H1 (cell line): Measurements from ENCODE around the gene ZFP37. TPM values are rescaled to one million over a fixed set of nuclear protein-coding genes. Genes with fewer than 3 reads are reported as not detected.
"Not testable (repeated sequence)": the region's sequence is repeated elsewhere in the genome, so short reads cannot be mapped to it uniquely, and the experiment has no call there.

Experiments used
- CTCF ChIA-PET: fragments of 300-600 bp; sonication (Branson Sonifier 250); formaldehyde crosslinking; loops from one replicate; lab custom pipeline; 2021; ENCODE audit not compliant: partially characterized antibody; lab: Charles Lee
- POLR2A ChIA-PET: fragments of 300-600 bp; sonication (Branson Sonifier 250); formaldehyde crosslinking; loops from one replicate; lab custom pipeline; 2021; ENCODE audit warnings: inconsistent platforms; ENCODE audit not compliant: partially characterized antibody; lab: Charles Lee
- DNase-seq, 2 experiments: peaks; one replicate each; pipeline versions ENCODE4 v3.0.0 to v3.0.0-alpha.2; 2010 to 2022; ENCODE audit warnings: low spot score in 2 of 2, low read depth in 1 of 2, mixed read lengths in 1 of 2
- FAIRE-seq: peaks from 2 replicates; lab custom pipeline; 2011; peaks lifted over from hg19 to GRCh38; lab: Jason Lieb, UNC
- H2AFZ ChIP-seq: 2 replicates; pipeline ENCODE4 v1.8.1; 2012; ENCODE audit warnings: low read length, inconsistent platforms
- H2AK5ac ChIP-seq: 2 replicates; pipeline ENCODE4 v1.6.1; 2013; ENCODE audit warnings: low read depth, low read length
- H2BK120ac ChIP-seq: replicated peaks from 2 replicates; pipeline ENCODE3; 2013; ENCODE audit warnings: low read depth, low read length, inconsistent platforms
- H2BK12ac ChIP-seq: 2 replicates; pipeline ENCODE4 v1.6.1; 2013; ENCODE audit warnings: low read depth, low read length
- H2BK15ac ChIP-seq: 2 replicates; pipeline ENCODE4 v1.6.1; 2013; ENCODE audit warnings: low read length
- H2BK20ac ChIP-seq: 2 replicates; pipeline ENCODE4 v1.6.1; 2013; ENCODE audit warnings: low read length
- H2BK5ac ChIP-seq: 2 replicates; pipeline ENCODE4 v1.6.1; 2013; ENCODE audit warnings: low read depth, low read length
- H3K14ac ChIP-seq: 2 replicates; pipeline ENCODE4 v1.6.1; 2013; ENCODE audit warnings: inconsistent platforms; ENCODE audit not compliant: insufficient read length
- H3K18ac ChIP-seq: 2 replicates; pipeline ENCODE4 v1.6.1; 2013; ENCODE audit warnings: low read length; ENCODE audit errors: extremely low read depth
- H3K23ac ChIP-seq: 2 replicates; pipeline ENCODE4 v1.6.1; 2013; ENCODE audit warnings: inconsistent platforms; ENCODE audit not compliant: insufficient read length
- H3K23me2 ChIP-seq: 2 replicates; pipeline ENCODE4 v1.6.1; 2013; ENCODE audit warnings: low read depth, low read length
- H3K27ac ChIP-seq: 2 replicates; pipeline ENCODE4 v1.6.1; 2011; ENCODE audit warnings: low read depth, low read length, inconsistent platforms
- H3K27me3 ChIP-seq, 4 experiments: replicated peaks in 1 of 4; 1 replicate in 1 of 4; 2 replicates in 3 of 4; pipeline versions ENCODE4 v1.6.1 to v1.8.1; 2011 to 2013; ENCODE audit warnings: low read length in 3 of 4, mild to moderate bottlenecking in 3 of 4, inconsistent platforms in 2 of 4, mixed read lengths in 2 of 4, moderate library complexity in 1 of 4; ENCODE audit not compliant: control insufficient read depth in 3 of 4, insufficient read depth in 3 of 4; ENCODE audit errors: extremely low read depth in 1 of 4
- H3K36me3 ChIP-seq, 4 experiments: 2 replicates each; pipeline versions ENCODE4 v1.6.1 to v1.8.1; 2011 to 2013; ENCODE audit warnings: mild to moderate bottlenecking in 4 of 4, low read length in 3 of 4, moderate library complexity in 2 of 4, control low read depth in 1 of 4, inconsistent platforms in 1 of 4; ENCODE audit not compliant: insufficient read depth in 4 of 4, control insufficient read depth in 2 of 4
- H3K4ac ChIP-seq: replicated peaks from 2 replicates; pipeline ENCODE3; 2013; ENCODE audit warnings: low read length, low read depth, mixed read lengths, inconsistent platforms; ENCODE audit not compliant: insufficient read length
- H3K4me1 ChIP-seq, 4 experiments: replicated peaks in 1 of 4; 1 replicate in 1 of 4; 2 replicates in 3 of 4; pipeline versions ENCODE4 v1.6.1 to v1.8.1; 2011 to 2013; ENCODE audit warnings: low read length in 3 of 4, inconsistent platforms in 2 of 4, mixed read lengths in 1 of 4; ENCODE audit not compliant: insufficient read depth in 4 of 4, control insufficient read depth in 3 of 4
- H3K4me2 ChIP-seq, 2 experiments: 2 replicates each; pipeline versions ENCODE4 v1.6.1 to v1.8.1; 2011 to 2013; ENCODE audit warnings: low read depth in 2 of 2, low read length in 2 of 2, control low read depth in 1 of 2, inconsistent platforms in 1 of 2, mild to moderate bottlenecking in 1 of 2; ENCODE audit not compliant: insufficient read depth in 1 of 2
- H3K4me3 ChIP-seq, 4 experiments: fragments of 200-600, 300-600 bp in 1 of 4; sonication (generic), shearing (Covaris generic), sonication (Bioruptor Twin) in 1 of 4; 2 replicates each; pipeline versions ENCODE4 v1.5.1 to v1.8.1; 2011 to 2016; ENCODE audit warnings: low read length in 4 of 4, low read depth in 3 of 4, control low read depth in 2 of 4, inconsistent platforms in 2 of 4, mild to moderate bottlenecking in 2 of 4, mixed read lengths in 1 of 4, moderate library complexity in 1 of 4; ENCODE audit not compliant: insufficient read depth in 2 of 4; ENCODE audit errors: extremely low read depth in 1 of 4
- H3K56ac ChIP-seq: replicated peaks from 2 replicates; pipeline ENCODE3; 2013; ENCODE audit warnings: low read depth, mild to moderate bottlenecking, mixed read lengths, low read length, inconsistent platforms; ENCODE audit not compliant: insufficient read length
- H3K79me1 ChIP-seq: 2 replicates; pipeline ENCODE4 v1.6.1; 2013; ENCODE audit warnings: low read depth, low read length, control low read depth
- H3K79me2 ChIP-seq, 2 experiments: 2 replicates each; pipeline versions ENCODE4 v1.6.1 to v1.8.1; 2012 to 2013; ENCODE audit warnings: low read length in 2 of 2, mild to moderate bottlenecking in 2 of 2, inconsistent platforms in 1 of 2; ENCODE audit not compliant: insufficient read depth in 2 of 2, control insufficient read depth in 1 of 2
- H3K9ac ChIP-seq, 4 experiments: replicated peaks in 1 of 4; 1 replicate in 1 of 4; 2 replicates in 3 of 4; pipeline versions ENCODE4 v1.6.1 to v1.8.1; 2011 to 2013; ENCODE audit warnings: low read depth in 3 of 4, low read length in 3 of 4, control low read depth in 2 of 4, mild to moderate bottlenecking in 2 of 4, moderate library complexity in 2 of 4, inconsistent platforms in 1 of 4; ENCODE audit errors: extremely low read depth in 1 of 4
- H3K9me3 ChIP-seq, 2 experiments: 2 replicates each; pipeline versions ENCODE4 v1.6.1 to v1.8.1; 2012 to 2013; ENCODE audit warnings: mild to moderate bottlenecking in 2 of 2, moderate library complexity in 2 of 2, control low read depth in 1 of 2, inconsistent platforms in 1 of 2, low read depth in 1 of 2, low read length in 1 of 2, mixed read lengths in 1 of 2; ENCODE audit not compliant: insufficient read depth in 2 of 2
- H4K20me1 ChIP-seq, 2 experiments: replicated peaks in 1 of 2; 2 replicates each; pipeline versions ENCODE3 to v1.8.1; 2011 to 2013; ENCODE audit warnings: inconsistent platforms in 2 of 2, low read length in 2 of 2, mild to moderate bottlenecking in 1 of 2; ENCODE audit not compliant: insufficient read depth in 2 of 2, control insufficient read depth in 1 of 2
- H4K5ac ChIP-seq: 2 replicates; pipeline ENCODE4 v1.6.1; 2013; ENCODE audit warnings: low read length, low read depth, mixed read lengths, inconsistent platforms; ENCODE audit not compliant: insufficient read length
- H4K8ac ChIP-seq: 2 replicates; pipeline ENCODE4 v1.8.0; 2013; ENCODE audit warnings: mild to moderate bottlenecking, moderate library complexity, low read length, inconsistent platforms; ENCODE audit not compliant: insufficient read depth; ENCODE audit errors: extremely low read depth
- H4K91ac ChIP-seq: replicated peaks from 2 replicates; pipeline ENCODE3; 2013; ENCODE audit warnings: low read length, mixed read lengths, inconsistent platforms; ENCODE audit not compliant: insufficient read length
- WGBS, 2 experiments: shearing (Covaris generic) in 1 of 2; methylation state at CpG; one replicate each; pipeline versions ENCODE4 v1.1.6 to v1.1.7; 2013 to 2015; ENCODE audit warnings: low lambda C conversion rate in 2 of 2, mixed read lengths in 2 of 2, inconsistent platforms in 1 of 2, low coverage in 1 of 2, missing lambda C conversion rate in 1 of 2; ENCODE audit not compliant: insufficient replicate concordance in 2 of 2, insufficient coverage in 1 of 2, insufficient read length in 1 of 2; ENCODE audit errors: extremely low coverage in 1 of 2, missing lambda C conversion rate in 1 of 2; 5-methylcytosine and 5-hydroxymethylcytosine counted together
- polyA plus RNA-seq, 7 experiments: library from polyadenylated mRNA; depleted of rRNA in 3 of 7; stranded (reverse) in 5 of 7; unstranded in 2 of 7; fragments of >200 nt in 5 of 7; fragments of 200-250 nt in 2 of 7; gene quantifications; 1 replicate in 5 of 7; 2 replicates in 1 of 7; 4 replicates in 1 of 7; pipeline versions ENCODE4 v1.2.1 to v1.2.3, GENCODE V29; 2011 to 2013; ENCODE audit warnings: missing spikeins in 2 of 7, mixed read lengths in 2 of 7
- total RNA-seq: library from RNA; stranded (reverse); fragmentation: NEBNext Ultra II Directional; extraction: Animal tissue kit (Norgen Biotek cat#: 25700); gene quantifications from 2 replicates; pipeline ENCODE4 v1.2.1, GENCODE V29; 2021

Gene ZFP37
- total and polyA plus RNA-seq, 2 of the 8 experiments (the other 6 are each of a cell fraction or from before 2014, with no cell fraction given): 0.38 to 5.1 TPM

- H4K8ac ChIP-seq, H4K91ac ChIP-seq, H3K27ac ChIP-seq, DNase-seq, H3K14ac ChIP-seq, H3K9me3 ChIP-seq, H3K23ac ChIP-seq, CTCF ChIA-PET, H3K79me1 ChIP-seq, H2AFZ ChIP-seq, H2BK120ac ChIP-seq, H3K56ac ChIP-seq, H3K4me3 ChIP-seq, H3K23me2 ChIP-seq, H2BK12ac ChIP-seq, H2BK5ac ChIP-seq, H3K79me2 ChIP-seq, POLR2A ChIA-PET, H4K20me1 ChIP-seq, H2AK5ac ChIP-seq, H2BK15ac ChIP-seq, H4K5ac ChIP-seq, H3K4me2 ChIP-seq, H3K4me1 ChIP-seq, H2BK20ac ChIP-seq, FAIRE-seq, H3K18ac ChIP-seq, H3K9ac ChIP-seq, H3K4ac ChIP-seq, H3K36me3 ChIP-seq: not testable (repeated sequence)
- peaks cover 30 to 56% (median 44%) of the 10 kb centered on the region in 4 experiments for H3K27me3 ChIP-seq
- WGBS, 2 experiments: 80% methylated on average over 15 of the region's 23 CpGs; no CpG with 5 or more reads in 1 of the 2 experiments
Observed at GRCh38 chr9:113089924-113090323, 33.4 kb upstream of the ZFP37 start.
